GM23338 (cell line): ENCODE data around the gene TTLL5. TPM values are rescaled to one million over a fixed set of nuclear protein-coding genes. Genes with fewer than 3 reads are reported as not detected.

Source experiments
- ATAC-seq: fragments of 200-7000 bp; cut with Tn5 transposase; 3 replicates; pipeline ENCODE4 v1.9.1; 2020
- DNase-seq: peaks from one replicate; pipeline ENCODE4 v3.0.0-alpha.2; 2015; ENCODE audit warnings: low spot score
- H2AFZ ChIP-seq: fragments of 200-600 bp; sonication (generic); 2 replicates; pipeline ENCODE4 v1.8.0; 2016; ENCODE audit warnings: antibody characterized with exemption, mild to moderate bottlenecking, moderate library complexity
- H3F3A ChIP-seq: fragments of 200-600 bp; sonication (generic); replicated peaks from 2 replicates; pipeline ENCODE4 v1.8.0; 2017; ENCODE audit warnings: antibody characterized with exemption, mixed run types, low read depth
- H3K27ac ChIP-seq: fragments of 200-600 bp; sonication (generic); 2 replicates; pipeline ENCODE4 v1.6.1; 2016; ENCODE audit warnings: low read depth
- H3K27me3 ChIP-seq: fragments of 200-600 bp; sonication (generic); 2 replicates; pipeline ENCODE4 v1.8.0; 2016; ENCODE audit warnings: mild to moderate bottlenecking, mixed run types, moderate library complexity; ENCODE audit not compliant: insufficient read depth
- H3K36me3 ChIP-seq: fragments of 200-600 bp; sonication (generic); 2 replicates; pipeline ENCODE4 v1.8.0; 2016; ENCODE audit warnings: mild to moderate bottlenecking; ENCODE audit not compliant: insufficient read depth
- H3K4me1 ChIP-seq: fragments of 200-600 bp; sonication (generic); 2 replicates; pipeline ENCODE4 v1.8.0; 2016; ENCODE audit warnings: mild to moderate bottlenecking, moderate library complexity; ENCODE audit not compliant: insufficient read depth
- H3K4me2 ChIP-seq: fragments of 200-600 bp; sonication (generic); 2 replicates; pipeline ENCODE4 v1.7.1; 2017; ENCODE audit warnings: mixed run types
- H3K4me3 ChIP-seq: fragments of 200-600 bp; sonication (generic); 2 replicates; pipeline ENCODE4 v1.6.1; 2016; ENCODE audit warnings: mixed run types
- H3K79me2 ChIP-seq: fragments of 200-600 bp; sonication (generic); replicated peaks from 2 replicates; pipeline ENCODE4 v1.8.0; 2017; ENCODE audit warnings: mild to moderate bottlenecking; ENCODE audit not compliant: insufficient read depth
- H3K9me2 ChIP-seq: fragments of 200-600 bp; sonication (generic); 2 replicates; pipeline ENCODE4 v1.8.0; 2017; ENCODE audit not compliant: insufficient read depth
- H4K20me1 ChIP-seq: fragments of 200-600 bp; sonication (generic); replicated peaks from 2 replicates; pipeline ENCODE4 v1.8.0; 2017; ENCODE audit warnings: mild to moderate bottlenecking; ENCODE audit not compliant: insufficient read depth
- H3K27ac Mint-ChIP-seq: 2 replicates; pipeline ENCODE4 v1.8.0; 2020; ENCODE audit warnings: inconsistent platforms, mild to moderate bottlenecking, moderate library complexity, mixed read lengths
- H3K27me3 Mint-ChIP-seq: 3 replicates; pipeline ENCODE4 v1.8.0; 2022; ENCODE audit warnings: low read depth, mild to moderate bottlenecking, moderate library complexity, mixed read lengths, inconsistent platforms; ENCODE audit not compliant: insufficient read depth, poor library complexity
- H3K36me3 Mint-ChIP-seq: 3 replicates; pipeline ENCODE4 v1.8.0; 2021; ENCODE audit warnings: low read depth, mild to moderate bottlenecking, inconsistent platforms, moderate library complexity, mixed read lengths
- H3K4me1 Mint-ChIP-seq: 3 replicates; pipeline ENCODE4 v1.8.0; 2020; ENCODE audit warnings: mild to moderate bottlenecking, inconsistent platforms, mixed read lengths
- H3K4me3 Mint-ChIP-seq: 3 replicates; pipeline ENCODE4 v1.8.0; 2021; ENCODE audit warnings: moderate library complexity, mild to moderate bottlenecking, inconsistent platforms, mixed read lengths
- H3K9me3 Mint-ChIP-seq: 3 replicates; pipeline ENCODE4 v1.8.0; 2020; ENCODE audit warnings: moderate library complexity, mild to moderate bottlenecking, inconsistent platforms, mixed read lengths
- CREB1 ChIP-seq: fragments of 250-450 bp; sonication (Bioruptor Pico); IDR thresholded peaks from 2 replicates; pipeline ENCODE4 v1.5.0; 2020; ENCODE audit warnings: low read depth, mild to moderate bottlenecking, moderate library complexity
- CTCF ChIP-seq, 2 experiments: fragments of 200-600 bp in 1 of 2; sonication (generic) in 1 of 2; conservative IDR thresholded peaks; 2 replicates each; pipeline versions ENCODE4 v1.5.1 to v1.6.1; 2016 to 2017; ENCODE audit warnings: antibody characterized with exemption in 2 of 2, low read depth in 2 of 2, mild to moderate bottlenecking in 2 of 2, moderate library complexity in 1 of 2
- EZH2phosphoT487 ChIP-seq: fragments of 200-600 bp; sonication (generic); IDR thresholded peaks from one replicate; pipeline ENCODE4 v1.8.1; 2018; ENCODE audit warnings: antibody characterized with exemption; ENCODE audit not compliant: unreplicated experiment
- NANOG ChIP-seq: IDR thresholded peaks from 2 replicates; pipeline ENCODE4 v1.6.1; 2016; ENCODE audit warnings: antibody characterized with exemption, borderline replicate concordance
- POLR2AphosphoS5 ChIP-seq: IDR thresholded peaks from 2 replicates; pipeline ENCODE4 v1.6.1; 2016; ENCODE audit warnings: antibody characterized with exemption, low read depth
- REST ChIP-seq: IDR thresholded peaks from one replicate; pipeline ENCODE4 v1.6.1; 2018; ENCODE audit warnings: antibody characterized with exemption; ENCODE audit not compliant: unreplicated experiment
- STAT1 ChIP-seq: IDR thresholded peaks from one replicate; pipeline ENCODE4 v1.6.1; 2016; ENCODE audit warnings: antibody characterized with exemption; ENCODE audit not compliant: unreplicated experiment
- ZNF114 ChIP-seq: fragments of 250-450 bp; sonication (Bioruptor Pico); IDR thresholded peaks from 2 replicates; pipeline ENCODE4 v1.5.0; 2020; ENCODE audit warnings: mild to moderate bottlenecking, moderate library complexity
- ZNF331 ChIP-seq: fragments of 250-450 bp; sonication (Bioruptor Pico); IDR thresholded peaks from 2 replicates; pipeline ENCODE4 v1.5.0; 2020; ENCODE audit warnings: low read depth, mild to moderate bottlenecking, moderate library complexity
- ZNF462 ChIP-seq: fragments of 250-450 bp; sonication (Bioruptor Pico); IDR thresholded peaks from 2 replicates; pipeline ENCODE4 v1.5.0; 2020; ENCODE audit warnings: mild to moderate bottlenecking, moderate library complexity
- polyA plus RNA-seq: library from polyadenylated mRNA; unstranded; fragments of >200 nt; fragmentation: Nextera tagmentation; extraction: Ambion mirVana; gene quantifications from 2 replicates; pipeline ENCODE4 v1.2.1, GENCODE V29; 2016
- total RNA-seq: library from RNA; depleted of rRNA; stranded (reverse); fragments of >200 nt; shearing (Covaris generic); gene quantifications from 2 replicates; pipeline ENCODE4 v1.2.3, GENCODE V29; 2014

TTLL5 gene
- total and polyA plus RNA-seq, 2 experiments from 2014 or later = 33.5 to 35.4 TPM

- Histone ChIP-seq H3K79me2 (peaks cover 38% of the 10 kb centered on the region), H3K36me3 (peaks cover 13% of the 10 kb centered on the region), H4K20me1 (peaks cover 10% of the 10 kb centered on the region), H3K9me2 (no peaks in the 10 kb centered on the region), H3F3A (peaks cover 5% of the 10 kb centered on the region), H3K27ac (no peak overlapping the region), H2AFZ (no peak overlapping the region), H3K27me3 (no peaks in the 10 kb centered on the region), H3K4me1 (peaks cover 11% of the 10 kb centered on the region; the same call in 1 of the 2 replicates), H3K4me2 (no peak overlapping the region), H3K4me3 (no peak overlapping the region)
- H3K4me3 Mint-ChIP-seq = no peak overlapping the region
- peaks cover 36% of the 10 kb centered on the region for H3K36me3 Mint-ChIP-seq
- H3K9me3 Mint-ChIP-seq = no peaks in the 10 kb centered on the region
- no peak overlapping the region for H3K27ac Mint-ChIP-seq
- no peak for ATAC-seq
- TF ChIP-seq EZH2phosphoT487 (no peak), ZNF114 (CRISPR knock-in tag) (no peak)
- peaks cover 18% of the 10 kb centered on the region; the same call in 2 of the 3 replicates for H3K4me1 Mint-ChIP-seq
- peaks cover 13% of the 10 kb centered on the region for H3K27me3 Mint-ChIP-seq
- DNase-seq = no peak
These were observed 3.7 kb upstream of the TTLL5 start for GRCh38 chr14:75657331-75657730.

- no peak overlapping the region for H3K27ac Mint-ChIP-seq
- peaks cover 19% of the 10 kb centered on the region; the same call in 2 of the 3 replicates for H3K4me1 Mint-ChIP-seq
- no peak for ATAC-seq
- no peak for TF ChIP-seq CTCF (conservative IDR thresholded peaks at IDR 0.05; ENCODE audit: low read depth in 2 of 2)
- TF ChIP-seq ZNF462 (CRISPR knock-in tag) = no peak
- TF ChIP-seq NANOG = no peak
- TF ChIP-seq CREB1 (CRISPR knock-in tag) = no peak
- no peak for TF ChIP-seq STAT1
- TF ChIP-seq ZNF114 (CRISPR knock-in tag) = no peak
- TF ChIP-seq EZH2phosphoT487 = no peak
- no peak for TF ChIP-seq ZNF331
- TF ChIP-seq POLR2AphosphoS5 = no peak
- TF ChIP-seq REST = no peak
These were observed 2.1 kb upstream of the TTLL5 start for GRCh38 chr14:75658957-75659356.

More at GRCh38 chr14:75658957-75659356, 2.1 kb upstream of the TTLL5 start:
- no peak overlapping the region for H3K27ac ChIP-seq
- H4K20me1 ChIP-seq = peaks cover 10% of the 10 kb centered on the region
- no peak overlapping the region for H3K4me3 Mint-ChIP-seq
- no peak for DNase-seq
- H3K36me3 Mint-ChIP-seq = peaks cover 25% of the 10 kb centered on the region
- H2AFZ ChIP-seq = no peak overlapping the region
- no peaks in the 10 kb centered on the region for H3K9me3 Mint-ChIP-seq
- peaks cover 54% of the 10 kb centered on the region for H3K79me2 ChIP-seq
- H3K27me3 Mint-ChIP-seq = peaks cover 13% of the 10 kb centered on the region
- H3K4me1 ChIP-seq = peaks cover 16% of the 10 kb centered on the region; the same call in 1 of the 2 replicates
- peaks cover 5% of the 10 kb centered on the region for H3F3A ChIP-seq
- no peak overlapping the region for H3K4me2 ChIP-seq
- 0 out of 2 replicates have a peak, but pooled peaks cover 4% of the 10 kb centered on the region for H3K36me3 ChIP-seq
- no peak overlapping the region for H3K4me3 ChIP-seq
- H3K9me2 ChIP-seq = no peaks in the 10 kb centered on the region
- H3K27me3 ChIP-seq = no peaks in the 10 kb centered on the region
